HepG2 (cell line): ENCODE results near the gene RBM47. TPM values are rescaled to one million over a fixed set of nuclear protein-coding genes. Genes with fewer than 3 reads are reported as not detected.

Experiments
- DMTF1 ChIP-seq: sonication (generic); formaldehyde crosslinking; IDR thresholded peaks from 2 replicates; pipeline ENCODE4 v1.4.0; 2020; ENCODE audit warnings: mild to moderate bottlenecking, missing genetic modification reagents
- FOXC1 ChIP-seq: sonication (generic); formaldehyde crosslinking; IDR thresholded peaks from 2 replicates; pipeline ENCODE4 v1.8.0; 2022; ENCODE audit warnings: mild to moderate bottlenecking, missing genetic modification reagents, borderline replicate concordance
- GLI4 ChIP-seq: sonication (generic); formaldehyde crosslinking; IDR thresholded peaks from 2 replicates; pipeline ENCODE4 v1.5.1; 2020; ENCODE audit warnings: missing genetic modification reagents, mild to moderate bottlenecking, moderate library complexity, borderline replicate concordance
- GTF3A ChIP-seq: sonication (generic); formaldehyde crosslinking; conservative IDR thresholded peaks from 2 replicates; pipeline ENCODE4 v1.4.0; 2020; ENCODE audit warnings: mild to moderate bottlenecking, missing genetic modification reagents
- HNF4A ChIP-seq: sonication (generic); formaldehyde crosslinking; IDR thresholded peaks from 2 replicates; pipeline ENCODE4 v1.4.0; 2020; ENCODE audit warnings: missing genetic modification reagents
- IRF9 ChIP-seq: sonication (generic); formaldehyde crosslinking; IDR thresholded peaks from 2 replicates; pipeline ENCODE4 v1.8.0; 2022; ENCODE audit warnings: missing genetic modification reagents, mild to moderate bottlenecking, borderline replicate concordance
- KLF13 ChIP-seq: sonication (generic); formaldehyde crosslinking; IDR thresholded peaks from 2 replicates; pipeline ENCODE4 v1.4.0; 2020; ENCODE audit warnings: mild to moderate bottlenecking, missing genetic modification reagents
- MTA1 ChIP-seq: sonication (generic); formaldehyde crosslinking; IDR thresholded peaks from 2 replicates; pipeline ENCODE4 v1.4.0; 2020; ENCODE audit warnings: missing genetic modification reagents, mild to moderate bottlenecking, borderline replicate concordance
- NR3C1 ChIP-seq: sonication (generic); formaldehyde crosslinking; IDR thresholded peaks from 2 replicates; pipeline ENCODE4 v1.4.0; 2020; ENCODE audit warnings: missing genetic modification reagents
- PAXIP1 ChIP-seq: sonication (generic); formaldehyde crosslinking; conservative IDR thresholded peaks from 2 replicates; pipeline ENCODE4 v1.4.0; 2020; ENCODE audit warnings: mild to moderate bottlenecking, missing genetic modification reagents, moderate library complexity
- RFX5 ChIP-seq: IDR thresholded peaks from 2 replicates; pipeline ENCODE4 v1.6.1; 2011; ENCODE audit warnings: low read depth, low read length, improper control_type of control experiment
- TAF15 ChIP-seq: fragments of 200-400 bp; formaldehyde crosslinking; IDR thresholded peaks from one replicate; pipeline ENCODE4 v1.6.1; 2018; ENCODE audit warnings: mild to moderate bottlenecking, low read depth, low read length; ENCODE audit not compliant: poor library complexity, severe bottlenecking
- TBL1XR1 ChIP-seq: fragments of 150-350 bp; IDR thresholded peaks from 2 replicates; pipeline ENCODE4 v1.6.1; 2014; ENCODE audit warnings: borderline replicate concordance, low read length; ENCODE audit not compliant: partially characterized antibody
- ZBTB37 ChIP-seq: sonication (generic); formaldehyde crosslinking; IDR thresholded peaks from 2 replicates; pipeline ENCODE4 v1.4.0; 2020; ENCODE audit warnings: mild to moderate bottlenecking, missing genetic modification reagents
- ZBTB43 ChIP-seq: sonication (generic); formaldehyde crosslinking; conservative IDR thresholded peaks from 2 replicates; pipeline ENCODE4 v1.4.0; 2020; ENCODE audit warnings: missing genetic modification reagents
- ZFP36 ChIP-seq: fragments of 150-350 bp; IDR thresholded peaks from 2 replicates; pipeline ENCODE4 v1.6.1; 2018; ENCODE audit warnings: borderline replicate concordance, low read length, low read depth; ENCODE audit not compliant: partially characterized antibody
- ZNF225 ChIP-seq: sonication (generic); formaldehyde crosslinking; IDR thresholded peaks from 2 replicates; pipeline ENCODE4 v1.4.0; 2020; ENCODE audit warnings: mild to moderate bottlenecking, missing genetic modification reagents
- ZNF343 ChIP-seq: sonication (generic); formaldehyde crosslinking; IDR thresholded peaks from 2 replicates; pipeline ENCODE4 v1.4.0; 2020; ENCODE audit warnings: mild to moderate bottlenecking, missing genetic modification reagents
- ZNF703 ChIP-seq: sonication (generic); formaldehyde crosslinking; IDR thresholded peaks from 2 replicates; pipeline ENCODE4 v1.5.1; 2020; ENCODE audit warnings: missing genetic modification reagents, mild to moderate bottlenecking, moderate library complexity, borderline replicate concordance
- polyA plus RNA-seq, 8 experiments: library from polyadenylated mRNA; depleted of rRNA in 3 of 8; stranded (reverse) in 7 of 8; unstranded in 1 of 8; fragments of >200 nt; fragmentation: Illumina TruSeq in 4 of 8; extraction: Trizol in 4 of 8; gene quantifications; 2 replicates each; pipeline versions ENCODE4 v1.2.1 to v1.2.3, GENCODE V29; 2011 to 2016; ENCODE audit warnings: low read depth in 4 of 8, missing spikeins in 1 of 8, mixed read lengths in 1 of 8; ENCODE audit not compliant: insufficient read depth in 1 of 8
- total RNA-seq, 5 experiments: library from RNA; depleted of rRNA; stranded (reverse); fragments of >200 nt; fragmentation: Illumina TruSeq; extraction: Trizol; gene quantifications; 2 replicates each; pipeline ENCODE4 v1.2.3, GENCODE V29; 2016; ENCODE audit warnings: low read depth in 1 of 5

Gene RBM47
- total and polyA plus RNA-seq, 2 of the 13 experiments (the other 11 are each of a cell fraction or from before 2014, with no cell fraction given), result 1.2 to 2.5 TPM

- no peak for TF ChIP-seq TBL1XR1
- TF ChIP-seq KLF13 (CRISPR knock-in tag), result no peak
- TF ChIP-seq GLI4, result no peak
- TF ChIP-seq ZBTB37 (CRISPR knock-in tag), result no peak
- TF ChIP-seq ZNF703 (CRISPR knock-in tag), result peak; percentile 59; the same call in 1 of the 2 replicates
- no peak for TF ChIP-seq NR3C1
- no peak for TF ChIP-seq GTF3A (CRISPR knock-in tag)
- TF ChIP-seq IRF9 (CRISPR knock-in tag), result no peak
- TF ChIP-seq PAXIP1 (CRISPR knock-in tag), result peak; percentile 95
- TF ChIP-seq DMTF1 (CRISPR knock-in tag), result no peak
- TF ChIP-seq MTA1 (CRISPR knock-in tag), result no peak
- TF ChIP-seq HNF4A, result peak; percentile 94
- TF ChIP-seq FOXC1 (CRISPR knock-in tag), result no peak
- no peak for TF ChIP-seq ZNF225
- TF ChIP-seq RFX5, result no peak
- TF ChIP-seq ZFP36, result no peak
- no peak for TF ChIP-seq ZBTB43 (CRISPR knock-in tag)
- no peak for TF ChIP-seq ZNF343
- TF ChIP-seq TAF15, result no peak
Measured at GRCh38 chr4:40473578-40474388, 155.9 kb downstream of the RBM47 start (continued).
